Measurements from ENCODE around the gene RIMS1.

RIMS1 gene

GRCh38 chr6:72416744-72417465 lies 530.6 kb downstream of the RIMS1 start:
- Histone ChIP-seq H3K79me2 (ENCODE audit: insufficient read depth, low read length) (no peaks in the 10 kb centered on the region), H3K27me3 (ENCODE audit: insufficient read depth, low read length) (no peaks in the 10 kb centered on the region), H3K27ac (ENCODE audit: low read depth, low read length, poor library complexity, severe bottlenecking) (no peak overlapping the region), H3K9me3 (ENCODE audit: low read length) (no peaks in the 10 kb centered on the region), H3K4me3 (ENCODE audit: low read depth, low read length, poor library complexity, severe bottlenecking) (no peak overlapping the region), H3K36me3 (ENCODE audit: insufficient read depth, low read length) (no peaks in the 10 kb centered on the region), H3K4me2 (ENCODE audit: low read length) (no peak overlapping the region), H4K20me1 (ENCODE audit: insufficient read depth, low read length) (no peaks in the 10 kb centered on the region), H2AFZ (ENCODE audit: low read length) (no peak overlapping the region), H3K4me1 (ENCODE audit: insufficient read depth, low read length, severe bottlenecking) (no peaks in the 10 kb centered on the region), H3K9me2 (ENCODE audit: low read depth, low read length) (no peaks in the 10 kb centered on the region), H3F3A (ENCODE audit: insufficient read depth, low read length) (no peaks in the 10 kb centered on the region), H3K9ac (ENCODE audit: low read length) (no peak overlapping the region)
- no peak for TF ChIP-seq EZH2 (IDR thresholded peaks at IDR 0.05; ENCODE audit: borderline replicate concordance, low read length)
- TF ChIP-seq CTCF (IDR thresholded peaks at IDR 0.05; ENCODE audit: low read length): no peak

- Histone ChIP-seq H3K36me3 (ENCODE audit: insufficient read depth, low read length) (no peaks in the 10 kb centered on the region), H3K9me2 (ENCODE audit: low read depth, low read length) (no peaks in the 10 kb centered on the region), H3F3A (ENCODE audit: insufficient read depth, low read length) (no peaks in the 10 kb centered on the region), H4K20me1 (ENCODE audit: insufficient read depth, low read length) (no peaks in the 10 kb centered on the region), H3K4me2 (ENCODE audit: low read length) (no peak overlapping the region), H3K4me1 (ENCODE audit: insufficient read depth, low read length, severe bottlenecking) (no peaks in the 10 kb centered on the region), H3K27me3 (ENCODE audit: insufficient read depth, low read length) (no peaks in the 10 kb centered on the region), H3K27ac (ENCODE audit: low read depth, low read length, poor library complexity, severe bottlenecking) (no peak overlapping the region), H3K9ac (ENCODE audit: low read length) (no peak overlapping the region), H3K79me2 (ENCODE audit: insufficient read depth, low read length) (no peaks in the 10 kb centered on the region), H3K9me3 (ENCODE audit: low read length) (no peaks in the 10 kb centered on the region), H3K4me3 (ENCODE audit: low read depth, low read length, poor library complexity, severe bottlenecking) (no peak overlapping the region), H2AFZ (ENCODE audit: low read length) (no peak overlapping the region)
- TF ChIP-seq EZH2 (IDR thresholded peaks at IDR 0.05; ENCODE audit: borderline replicate concordance, low read length): no peak
- no peak for TF ChIP-seq CTCF (IDR thresholded peaks at IDR 0.05; ENCODE audit: low read length)
Observed at GRCh38 chr6:72417759-72418158, 531.4 kb downstream of the RIMS1 start.

GRCh38 chr6:72418495-72418894 lies 532.1 kb downstream of the RIMS1 start:
- H3F3A ChIP-seq (ENCODE audit: insufficient read depth, low read length): no peaks in the 10 kb centered on the region
- H3K4me3 ChIP-seq (ENCODE audit: low read depth, low read length, poor library complexity, severe bottlenecking): no peak overlapping the region
- no peaks in the 10 kb centered on the region for H3K4me1 ChIP-seq (ENCODE audit: insufficient read depth, low read length, severe bottlenecking)
- H3K4me2 ChIP-seq (ENCODE audit: low read length): no peak overlapping the region
- H2AFZ ChIP-seq (ENCODE audit: low read length): no peak overlapping the region
- H3K27ac ChIP-seq (ENCODE audit: low read depth, low read length, poor library complexity, severe bottlenecking): no peak overlapping the region
- no peak overlapping the region for H3K9ac ChIP-seq (ENCODE audit: low read length)
- no peaks in the 10 kb centered on the region for H3K9me2 ChIP-seq (ENCODE audit: low read depth, low read length)
- H3K9me3 ChIP-seq (ENCODE audit: low read length): no peaks in the 10 kb centered on the region
- H3K79me2 ChIP-seq (ENCODE audit: insufficient read depth, low read length): no peaks in the 10 kb centered on the region
- H3K36me3 ChIP-seq (ENCODE audit: insufficient read depth, low read length): no peaks in the 10 kb centered on the region
- H4K20me1 ChIP-seq (ENCODE audit: insufficient read depth, low read length): no peaks in the 10 kb centered on the region
- no peak for TF ChIP-seq EZH2 (IDR thresholded peaks at IDR 0.05; ENCODE audit: borderline replicate concordance, low read length)
- H3K27me3 ChIP-seq (ENCODE audit: insufficient read depth, low read length): no peaks in the 10 kb centered on the region

GRCh38 chr6:72419966-72420365 lies 533.6 kb downstream of the RIMS1 start:
- Histone ChIP-seq H3K4me1 (ENCODE audit: insufficient read depth, low read length, severe bottlenecking) (no peaks in the 10 kb centered on the region), H3K4me2 (ENCODE audit: low read length) (no peak overlapping the region), H3K9me3 (ENCODE audit: low read length) (no peaks in the 10 kb centered on the region), H2AFZ (ENCODE audit: low read length) (no peak overlapping the region), H3K27ac (ENCODE audit: low read depth, low read length, poor library complexity, severe bottlenecking) (no peak overlapping the region), H3K27me3 (ENCODE audit: insufficient read depth, low read length) (no peaks in the 10 kb centered on the region), H3K9me2 (ENCODE audit: low read depth, low read length) (no peaks in the 10 kb centered on the region), H3K36me3 (ENCODE audit: insufficient read depth, low read length) (no peaks in the 10 kb centered on the region), H4K20me1 (ENCODE audit: insufficient read depth, low read length) (no peaks in the 10 kb centered on the region), H3K9ac (ENCODE audit: low read length) (no peak overlapping the region), H3K79me2 (ENCODE audit: insufficient read depth, low read length) (no peaks in the 10 kb centered on the region), H3F3A (ENCODE audit: insufficient read depth, low read length) (no peaks in the 10 kb centered on the region), H3K4me3 (ENCODE audit: low read depth, low read length, poor library complexity, severe bottlenecking) (no peak overlapping the region)
- no peak for TF ChIP-seq EZH2 (IDR thresholded peaks at IDR 0.05; ENCODE audit: borderline replicate concordance, low read length)
- no peak for TF ChIP-seq CTCF (IDR thresholded peaks at IDR 0.05; ENCODE audit: low read length)

All from OCI-LY1 (cell line).